Measurements from ENCODE around the gene EIF2A. TPM values are rescaled to one million over a fixed set of nuclear protein-coding genes. Genes with fewer than 3 reads are reported as not detected.

EIF2A gene
- total RNA-seq, 2 experiments from 2014 or later: 68.3 to 91.2 TPM

- POLR2A ChIA-PET: interaction anchor here (0.6 kb wide), 1 partner anchor 15 kb away, joined by 5 read pairs; no protein-coding TSS in a partner anchor
Measured at GRCh38 chr3:150635076-150635475, 88.5 kb downstream of the EIF2A start.

DNA sequence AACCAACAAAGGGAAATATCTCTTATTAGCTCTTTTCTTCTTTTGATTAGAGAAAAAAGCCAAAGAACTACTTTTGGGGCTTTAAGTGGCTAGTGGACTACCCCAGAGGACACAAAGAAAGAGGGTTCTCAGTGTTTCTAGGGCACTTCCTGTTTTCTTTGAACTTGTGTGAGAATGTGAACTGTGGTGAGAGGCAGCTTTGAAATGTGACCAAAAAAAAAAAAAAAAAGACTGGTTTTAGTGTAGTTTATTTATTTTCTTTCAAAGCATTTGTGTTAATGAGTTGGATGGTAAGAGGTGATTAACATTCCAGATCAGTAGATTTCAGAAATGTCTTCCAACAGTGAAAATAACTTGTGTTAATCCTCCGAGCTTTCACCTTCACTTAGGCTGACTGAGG is 88.9 kb downstream of the EIF2A start:
- Mint-ChIP-seq H3K36me3 (ENCODE audit: low read depth) (peaks cover 9% of the 10 kb centered on the region), H3K9me3 (no peaks in the 10 kb centered on the region), H3K4me3 (peak overlapping the region; percentile 24), H3K27ac (peak overlapping the region; percentile 79), H3K4me1 (peaks cover 26% of the 10 kb centered on the region), H3K27me3 (no peaks in the 10 kb centered on the region)
- peak; percentile 26 for DNase-seq
- ChIA-PET POLR2A (interaction anchor here (0.6 kb wide), 1 partner anchor 15 kb away, joined by 5 read pairs; no protein-coding TSS in a partner anchor), CTCF (interaction anchor here (0.7 to 1.5 kb wide), 6 partner anchors 26 to 81 kb away, joined by 3 to 4 read pairs (median 3); partner anchors contain the start of gene SELENOT)

More at GRCh38 chr3:150635076-150635475, 88.5 kb downstream of the EIF2A start:
- no peaks in the 10 kb centered on the region for H3K9me3 Mint-ChIP-seq
- no peak for DNase-seq
- no peak overlapping the region for H3K4me3 Mint-ChIP-seq
- CTCF ChIA-PET: interaction anchor here (0.7 to 1.5 kb wide), 6 partner anchors 26 to 80 kb away, joined by 3 to 4 read pairs (median 3); partner anchors contain the start of gene SELENOT
- peaks cover 26% of the 10 kb centered on the region for H3K4me1 Mint-ChIP-seq
- peaks cover 10% of the 10 kb centered on the region for H3K36me3 Mint-ChIP-seq (ENCODE audit: low read depth)
- H3K27ac Mint-ChIP-seq: peak overlapping the region; percentile 79
- no peaks in the 10 kb centered on the region for H3K27me3 Mint-ChIP-seq

Other genes starting within 250 kb of the EIF2A start
- gene TSC22D2, start 138.5 kb upstream of the EIF2A start, total RNA-seq: 10 to 100 TPM; 14.8 to 19.6 TPM
- 10 to 100 TPM; 79.9 to 83.5 TPM for gene SERP1, start 291 bp upstream of the EIF2A start, total RNA-seq
- gene SELENOT, start 56.5 kb downstream of the EIF2A start, total RNA-seq: 100 to 1,000 TPM; 108 to 140 TPM
- gene ERICH6, start 157.1 kb downstream of the EIF2A start, total RNA-seq: under 1 TPM; 0.50 to 0.81 TPM
- gene SIAH2, start 216.4 kb downstream of the EIF2A start, total RNA-seq: 10 to 100 TPM; 30.9 to 40.8 TPM

Data from activated CD4-positive, alpha-beta T cell treated with anti-CD3 and anti-CD28 coated beads, Interleukin-2, amount 10 ng/mL, durations not matched to agents 7 days and 5 days (primary cell).